HepG2 (cell line): ENCODE measurements around the gene DRAXIN. TPM values are rescaled to one million over a fixed set of nuclear protein-coding genes. Genes with fewer than 3 reads are reported as not detected.

Experiments
- ATAC-seq: fragments of 200-7000 bp; cut with Tn5 transposase; 3 replicates; pipeline ENCODE4 v1.9.1; 2020; ENCODE audit warnings: mild to moderate bottlenecking, moderate library complexity
- BruUV-seq: library from RNA; stranded (reverse); fragments of 400-500 nt; replicated peaks from 2 replicates; lab custom pipeline; 2021; lab: Mats Ljungman, UMichigan
- CTCF ChIA-PET: fragments of 300-600 bp; formaldehyde crosslinking; extraction: SDS; loops from one replicate; lab custom pipeline; 2021; ENCODE audit warnings: low total read pairs, inconsistent platforms, low intra/inter-chr PET ratio; lab: Yijun Ruan, JAX
- POLR2A ChIA-PET: fragments of 350-600 bp; sonication (Branson Sonifier 250); formaldehyde crosslinking; loops from one replicate; lab custom pipeline; 2020; ENCODE audit warnings: antibody characterized with exemption, inconsistent platforms; lab: Yijun Ruan, JAX
- DNase-seq: peaks from one replicate; pipeline ENCODE4 v3.0.0-alpha.2; 2015; ENCODE audit warnings: low spot score
- FAIRE-seq: peaks from 3 replicates; lab custom pipeline; 2011; peaks lifted over from hg19 to GRCh38; lab: Jason Lieb, UNC
- H2AFZ ChIP-seq: one replicate; pipeline ENCODE4 v1.6.1; 2011; ENCODE audit warnings: low read length, inconsistent platforms
- H3K27ac ChIP-seq: fragments of 300-600 bp; 3 replicates; pipeline ENCODE4 v1.8.0; 2011; ENCODE audit warnings: mixed run types, mild to moderate bottlenecking, mixed read lengths, low read length, inconsistent platforms; ENCODE audit not compliant: insufficient read depth; ENCODE audit errors: extremely low read length
- H3K27me3 ChIP-seq, 2 experiments: fragments of 200-600 bp in 1 of 2; 2 replicates in 1 of 2; 3 replicates in 1 of 2; pipeline versions ENCODE4 v1.6.0 to v1.8.0; 2011; ENCODE audit warnings: low read length in 2 of 2, mild to moderate bottlenecking in 2 of 2, moderate library complexity in 2 of 2, inconsistent platforms in 1 of 2; ENCODE audit not compliant: insufficient read depth in 2 of 2, control insufficient read depth in 1 of 2
- H3K36me3 ChIP-seq, 2 experiments: fragments of 200-600 bp in 1 of 2; replicated peaks in 1 of 2; 2 replicates in 1 of 2; 3 replicates in 1 of 2; pipeline versions ENCODE4 v1.5.1 to v1.8.0; 2011; ENCODE audit warnings: low read length in 2 of 2, inconsistent platforms in 1 of 2; ENCODE audit not compliant: insufficient read depth in 2 of 2, control insufficient read depth in 1 of 2
- H3K4me1 ChIP-seq: 2 replicates; pipeline ENCODE4 v1.5.1; 2012; ENCODE audit warnings: low read length, inconsistent platforms; ENCODE audit not compliant: insufficient read depth
- H3K4me2 ChIP-seq: 2 replicates; pipeline ENCODE4 v1.6.0; 2011; ENCODE audit warnings: low read depth, low read length, inconsistent platforms
- H3K4me3 ChIP-seq, 3 experiments: fragments of 200-600 bp in 1 of 3; sonication (generic), shearing (Covaris generic) in 1 of 3; replicated peaks in 1 of 3; 2 replicates each; pipeline ENCODE4 v1.5.1; 2011 to 2016; ENCODE audit warnings: low read length in 3 of 3, inconsistent platforms in 2 of 3, low read depth in 2 of 3, mild to moderate bottlenecking in 2 of 3, control low read depth in 1 of 3, mixed read lengths in 1 of 3; ENCODE audit not compliant: insufficient read depth in 1 of 3
- H3K79me2 ChIP-seq: one replicate; pipeline ENCODE4 v1.6.1; 2011; ENCODE audit warnings: low read length, inconsistent platforms; ENCODE audit not compliant: insufficient read depth
- H3K9ac ChIP-seq: 2 replicates; pipeline ENCODE4 v1.6.0; 2011; ENCODE audit warnings: mild to moderate bottlenecking, low read depth, low read length, inconsistent platforms; ENCODE audit not compliant: insufficient read depth
- H3K9me3 ChIP-seq: 2 replicates; pipeline ENCODE4 v1.5.1; 2012; ENCODE audit warnings: mild to moderate bottlenecking, low read length
- H4K20me1 ChIP-seq: 2 replicates; pipeline ENCODE4 v1.6.0; 2011; ENCODE audit warnings: inconsistent platforms, mild to moderate bottlenecking, low read length, moderate library complexity; ENCODE audit not compliant: insufficient read depth
- DDIT3 ChIP-seq: sonication (generic); formaldehyde crosslinking; IDR thresholded peaks from 2 replicates; pipeline ENCODE4 v1.4.0; 2020; ENCODE audit warnings: mild to moderate bottlenecking, missing genetic modification reagents
- DNMT3B ChIP-seq: conservative IDR thresholded peaks from 2 replicates; pipeline ENCODE4 v1.6.1; 2016; ENCODE audit warnings: missing biosample characterization, control low read depth
- HOXA5 ChIP-seq: sonication (generic); formaldehyde crosslinking; IDR thresholded peaks from 2 replicates; pipeline ENCODE4 v1.4.0; 2020; ENCODE audit warnings: missing genetic modification reagents
- HOXD1 ChIP-seq: sonication (generic); formaldehyde crosslinking; IDR thresholded peaks from 2 replicates; pipeline ENCODE4 v1.5.0; 2020; ENCODE audit warnings: missing genetic modification reagents
- LCORL ChIP-seq, 2 experiments: fragments of 450-650 bp in 1 of 2; sonication (generic) in 1 of 2; formaldehyde crosslinking in 1 of 2; IDR thresholded peaks; 2 replicates each; pipeline versions ENCODE4 v1.5.0 to v1.6.1; 2017 to 2020; ENCODE audit warnings: antibody characterized with exemption in 1 of 2, missing genetic modification reagents in 1 of 2
- POLR2G ChIP-seq: fragments of 200-400 bp; formaldehyde crosslinking; IDR thresholded peaks from 2 replicates; pipeline ENCODE4 v1.6.1; 2018; ENCODE audit warnings: mild to moderate bottlenecking, low read depth, low read length, moderate library complexity
- RBFOX2 ChIP-seq: fragments of 200-400 bp; formaldehyde crosslinking; IDR thresholded peaks from 2 replicates; pipeline ENCODE4 v1.6.1; 2017; ENCODE audit warnings: low read depth, mild to moderate bottlenecking, low read length
- WGBS: methylation state at CpG from one replicate; pipeline ENCODE4 v1.1.6; 2017; ENCODE audit warnings: low lambda C conversion rate; 5-methylcytosine and 5-hydroxymethylcytosine counted together
- in situ Hi-C: cut with HindIII; loops from 2 replicates; pipeline ENCODE4 v1.10.0; 2017; ENCODE audit warnings: low pct_unique_long_range_greater_than_20kb; ENCODE audit not compliant: extremely low pct_ligation_motif_present
- intact Hi-C: fragments of 100-400 bp; cut with micrococcal nuclease; formaldehyde crosslinking; loops from one replicate; pipeline ENCODE4 v1.10.0; 2022; ENCODE audit not compliant: unreplicated experiment
- polyA plus RNA-seq, 8 experiments: library from polyadenylated mRNA; depleted of rRNA in 3 of 8; stranded (reverse) in 7 of 8; unstranded in 1 of 8; fragments of >200 nt; fragmentation: Illumina TruSeq in 4 of 8; extraction: Trizol in 4 of 8; gene quantifications; 2 replicates each; pipeline versions ENCODE4 v1.2.1 to v1.2.3, GENCODE V29; 2011 to 2016; ENCODE audit warnings: low read depth in 4 of 8, missing spikeins in 1 of 8, mixed read lengths in 1 of 8; ENCODE audit not compliant: insufficient read depth in 1 of 8
- total RNA-seq, 5 experiments: library from RNA; depleted of rRNA; stranded (reverse); fragments of >200 nt; fragmentation: Illumina TruSeq; extraction: Trizol; gene quantifications; 2 replicates each; pipeline ENCODE4 v1.2.3, GENCODE V29; 2016; ENCODE audit warnings: low read depth in 1 of 5
- TF ChIP-seq, protein P1 (sequence below): sonication (generic); formaldehyde crosslinking; IDR thresholded peaks from 2 replicates; pipeline ENCODE4 v1.5.1; 2020; ENCODE audit warnings: missing genetic modification reagents, mild to moderate bottlenecking, borderline replicate concordance

The DRAXIN gene
- total and polyA plus RNA-seq, 2 of the 13 experiments (the other 11 are each of a cell fraction or from before 2014, with no cell fraction given): 0.02 TPM; not detected in 1

DNA sequence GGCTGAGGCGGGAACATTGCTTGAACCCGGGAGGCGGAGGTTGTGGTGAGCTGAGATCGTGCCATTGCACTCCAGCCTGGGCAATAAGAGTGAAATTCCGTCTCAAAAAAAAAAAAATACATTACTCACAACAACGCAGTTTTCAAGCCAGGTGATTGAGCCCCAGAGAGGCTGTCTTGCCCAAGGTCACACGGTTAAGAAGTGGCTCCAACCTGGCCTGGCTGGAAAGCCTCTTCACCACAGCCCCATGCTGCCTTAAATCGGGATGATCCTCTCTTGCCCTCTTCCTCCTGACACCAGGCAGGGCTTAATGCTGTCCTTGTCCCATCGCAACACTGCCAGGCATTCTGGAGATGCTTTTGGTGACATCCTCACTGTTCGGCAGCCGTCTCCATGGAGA is 21.6 kb downstream of the DRAXIN start (continued):
- no peak for TF ChIP-seq DNMT3B
- no peak for TF ChIP-seq RBFOX2

DNA sequence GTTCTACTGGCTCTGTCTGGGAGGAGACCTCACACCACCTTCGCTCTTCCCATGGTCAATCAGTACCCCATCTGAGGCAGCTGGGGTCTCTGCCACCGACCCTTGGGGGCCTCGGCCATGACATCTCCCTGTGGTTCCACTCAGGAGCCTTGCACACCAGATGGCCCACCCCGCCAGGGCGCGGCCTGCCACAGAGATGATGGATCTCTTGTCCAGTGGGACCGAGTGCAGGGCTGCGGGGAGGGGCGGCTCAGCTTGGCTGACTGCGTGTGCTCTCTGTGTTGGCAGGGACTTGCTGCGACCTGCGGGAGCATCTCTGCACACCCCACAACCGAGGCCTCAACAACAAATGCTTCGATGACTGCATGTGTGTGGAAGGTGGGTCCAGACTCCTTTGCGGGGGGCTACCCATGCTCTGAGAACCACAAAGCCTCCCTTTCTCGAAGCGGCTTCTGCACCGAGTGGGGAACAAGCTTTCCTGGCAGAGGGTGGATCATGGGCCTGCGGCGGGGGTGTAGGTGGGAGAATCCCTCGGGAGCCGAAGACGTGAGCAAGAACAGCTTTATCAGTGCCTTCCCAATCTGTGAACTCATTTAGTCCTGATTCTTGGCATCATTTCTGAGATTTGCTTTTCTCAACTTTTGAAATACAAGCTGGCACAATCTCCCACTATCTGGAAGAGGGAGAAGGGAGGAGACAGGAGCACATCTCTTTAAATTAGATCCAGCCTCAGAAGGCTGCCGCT is 23.5 kb downstream of the DRAXIN start:
- intact Hi-C loops (loop anchor here (5.0 kb wide), 1 partner anchor 63 kb away; the partner anchor contains the start of genes FBXO2 and FBXO44), in situ Hi-C loops (loop anchor here (5.0 to 10.0 kb wide), 2 partner anchors 53 to 240 kb away; partner anchors contain the start of genes DISP3 and FBXO6)
- Histone ChIP-seq H3K9ac (no peak overlapping the region), H3K4me1 (peaks cover 10% of the 10 kb centered on the region), H4K20me1 (no peaks in the 10 kb centered on the region), H3K4me3 (no peak overlapping the region), H3K9me3 (no peaks in the 10 kb centered on the region), H3K79me2 (no peaks in the 10 kb centered on the region), H3K36me3 (no peaks in the 10 kb centered on the region), H3K27ac (no peak overlapping the region), H3K27me3 (peaks cover 2 to 45% of the 10 kb centered on the region in 2 experiments; a peak in 4 of 5 replicates), H3K4me2 (no peak overlapping the region), H2AFZ (no peak overlapping the region)
- ChIA-PET CTCF (no interaction called here), POLR2A (no interaction called here)
- BruUV-seq: no TSS peak
- 34% methylated on average over 19 of the region's 24 CpGs for WGBS
- no peak for DNase-seq
- no peak for ATAC-seq
- TF ChIP-seq HOXD1 (no peak), HOXA5 (CRISPR knock-in tag) (no peak), LCORL (IDR thresholded peaks at IDR 0.05) (no peak), LCORL (CRISPR knock-in tag; IDR thresholded peaks at IDR 0.05) (no peak), DDIT3 (CRISPR knock-in tag) (no peak), POLR2G (no peak)
- TF ChIP-seq, protein P1, sequence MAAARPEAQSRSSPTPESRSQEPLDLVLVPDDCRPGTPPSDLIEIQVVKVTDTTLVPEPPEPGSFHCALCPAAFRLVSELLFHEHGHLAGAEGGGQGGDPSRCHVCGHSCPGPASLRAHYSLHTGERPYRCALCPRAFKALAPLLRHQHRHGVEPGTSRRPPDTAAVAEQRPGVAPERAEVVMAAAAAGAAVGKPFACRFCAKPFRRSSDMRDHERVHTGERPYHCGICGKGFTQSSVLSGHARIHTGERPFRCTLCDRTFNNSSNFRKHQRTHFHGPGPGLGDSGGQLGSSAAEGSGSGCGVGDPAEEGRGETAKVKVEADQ: no peak
- FAIRE-seq: no peak
